HEK293 (cell line): ENCODE measurements around the gene KCTD2.

Experiments
- GLIS2 ChIP-seq: fragments of 450-650 bp; formaldehyde crosslinking; IDR thresholded peaks from 2 replicates; pipeline ENCODE4 v1.5.1; 2016; ENCODE audit warnings: missing biosample characterization, missing genetic modification characterization
- HOXA7 ChIP-seq: sonication (generic); formaldehyde crosslinking; IDR thresholded peaks from 2 replicates; pipeline ENCODE4 v1.8.1; 2022; ENCODE audit warnings: missing genetic modification reagents, borderline replicate concordance
- KLF16 ChIP-seq: fragments of 450-650 bp; formaldehyde crosslinking; IDR thresholded peaks from 2 replicates; pipeline ENCODE4 v1.5.1; 2017; ENCODE audit warnings: missing biosample characterization, missing genetic modification characterization
- KLF9 ChIP-seq: fragments of 450-650 bp; formaldehyde crosslinking; IDR thresholded peaks from 2 replicates; pipeline ENCODE4 v1.5.1; 2016; ENCODE audit warnings: missing biosample characterization, missing genetic modification characterization, low read depth
- ZBTB20 ChIP-seq: fragments of 450-650 bp; formaldehyde crosslinking; IDR thresholded peaks from 2 replicates; pipeline ENCODE4 v1.5.1; 2016; ENCODE audit warnings: missing biosample characterization, missing genetic modification characterization
- ZFHX2 ChIP-seq: fragments of 450-650 bp; formaldehyde crosslinking; conservative IDR thresholded peaks from 2 replicates; pipeline ENCODE4 v1.5.1; 2016; ENCODE audit warnings: missing biosample characterization, missing genetic modification characterization
- ZFP37 ChIP-seq: fragments of 450-650 bp; formaldehyde crosslinking; IDR thresholded peaks from 2 replicates; pipeline ENCODE4 v1.5.1; 2016; ENCODE audit warnings: missing biosample characterization, missing genetic modification characterization
- ZIC2 ChIP-seq: fragments of 450-650 bp; formaldehyde crosslinking; IDR thresholded peaks from 2 replicates; pipeline ENCODE4 v1.5.1; 2016; ENCODE audit warnings: missing biosample characterization, missing genetic modification characterization
- ZNF114 ChIP-seq: fragments of 450-650 bp; formaldehyde crosslinking; IDR thresholded peaks from 2 replicates; pipeline ENCODE4 v1.5.0; 2017; ENCODE audit warnings: missing biosample characterization, missing genetic modification characterization
- ZNF155 ChIP-seq: fragments of 450-650 bp; formaldehyde crosslinking; IDR thresholded peaks from 2 replicates; pipeline ENCODE4 v1.5.1; 2016; ENCODE audit warnings: missing biosample characterization, missing genetic modification characterization
- ZNF394 ChIP-seq: fragments of 450-650 bp; formaldehyde crosslinking; IDR thresholded peaks from 2 replicates; pipeline ENCODE4 v1.5.1; 2016; ENCODE audit warnings: missing biosample characterization, missing genetic modification characterization, mild to moderate bottlenecking, moderate library complexity, borderline replicate concordance
- ZNF433 ChIP-seq: fragments of 450-650 bp; formaldehyde crosslinking; IDR thresholded peaks from 2 replicates; pipeline ENCODE4 v1.5.1; 2016; ENCODE audit warnings: missing biosample characterization, missing genetic modification characterization, low read depth
- ZNF501 ChIP-seq: fragments of 450-650 bp; formaldehyde crosslinking; IDR thresholded peaks from 2 replicates; pipeline ENCODE4 v1.5.1; 2016; ENCODE audit warnings: missing biosample characterization, missing genetic modification characterization
- ZNF544 ChIP-seq: fragments of 450-650 bp; formaldehyde crosslinking; IDR thresholded peaks from 2 replicates; pipeline ENCODE4 v1.5.0; 2017; ENCODE audit warnings: missing biosample characterization, missing genetic modification characterization
- ZNF560 ChIP-seq: fragments of 450-650 bp; formaldehyde crosslinking; IDR thresholded peaks from 2 replicates; pipeline ENCODE4 v1.5.1; 2017; ENCODE audit warnings: missing biosample characterization, missing genetic modification characterization, borderline replicate concordance
- ZNF660 ChIP-seq: fragments of 450-650 bp; IDR thresholded peaks from 2 replicates; pipeline ENCODE4 v1.5.1; 2018; ENCODE audit warnings: missing biosample characterization, mild to moderate bottlenecking, missing genetic modification characterization
- TF ChIP-seq, protein P1 (sequence below): fragments of 450-650 bp; formaldehyde crosslinking; IDR thresholded peaks from 2 replicates; pipeline ENCODE4 v1.5.1; 2016; ENCODE audit warnings: missing biosample characterization, missing genetic modification characterization
- TF ChIP-seq, protein P2 (sequence below): fragments of 450-650 bp; formaldehyde crosslinking; IDR thresholded peaks from 2 replicates; pipeline ENCODE4 v1.5.1; 2017; ENCODE audit warnings: missing biosample characterization, missing genetic modification characterization
- TF ChIP-seq, protein P3 (sequence below): fragments of 450-650 bp; formaldehyde crosslinking; IDR thresholded peaks from 2 replicates; pipeline ENCODE4 v1.5.1; 2017; ENCODE audit warnings: missing biosample characterization, missing genetic modification characterization
- TF ChIP-seq, protein P4 (sequence below): fragments of 450-650 bp; formaldehyde crosslinking; conservative IDR thresholded peaks from 2 replicates; pipeline ENCODE4 v1.5.1; 2016; ENCODE audit warnings: low read depth, missing biosample characterization, missing genetic modification characterization
- TF ChIP-seq, protein P5 (sequence below): fragments of 450-650 bp; IDR thresholded peaks from 2 replicates; pipeline ENCODE4 v1.5.1; 2018; ENCODE audit warnings: missing biosample characterization, mild to moderate bottlenecking, missing genetic modification characterization
- TF ChIP-seq, protein P6 (sequence below): fragments of 450-650 bp; formaldehyde crosslinking; IDR thresholded peaks from 2 replicates; pipeline ENCODE4 v1.5.1; 2016; ENCODE audit warnings: missing biosample characterization, missing genetic modification characterization

Gene KCTD2

DNA sequence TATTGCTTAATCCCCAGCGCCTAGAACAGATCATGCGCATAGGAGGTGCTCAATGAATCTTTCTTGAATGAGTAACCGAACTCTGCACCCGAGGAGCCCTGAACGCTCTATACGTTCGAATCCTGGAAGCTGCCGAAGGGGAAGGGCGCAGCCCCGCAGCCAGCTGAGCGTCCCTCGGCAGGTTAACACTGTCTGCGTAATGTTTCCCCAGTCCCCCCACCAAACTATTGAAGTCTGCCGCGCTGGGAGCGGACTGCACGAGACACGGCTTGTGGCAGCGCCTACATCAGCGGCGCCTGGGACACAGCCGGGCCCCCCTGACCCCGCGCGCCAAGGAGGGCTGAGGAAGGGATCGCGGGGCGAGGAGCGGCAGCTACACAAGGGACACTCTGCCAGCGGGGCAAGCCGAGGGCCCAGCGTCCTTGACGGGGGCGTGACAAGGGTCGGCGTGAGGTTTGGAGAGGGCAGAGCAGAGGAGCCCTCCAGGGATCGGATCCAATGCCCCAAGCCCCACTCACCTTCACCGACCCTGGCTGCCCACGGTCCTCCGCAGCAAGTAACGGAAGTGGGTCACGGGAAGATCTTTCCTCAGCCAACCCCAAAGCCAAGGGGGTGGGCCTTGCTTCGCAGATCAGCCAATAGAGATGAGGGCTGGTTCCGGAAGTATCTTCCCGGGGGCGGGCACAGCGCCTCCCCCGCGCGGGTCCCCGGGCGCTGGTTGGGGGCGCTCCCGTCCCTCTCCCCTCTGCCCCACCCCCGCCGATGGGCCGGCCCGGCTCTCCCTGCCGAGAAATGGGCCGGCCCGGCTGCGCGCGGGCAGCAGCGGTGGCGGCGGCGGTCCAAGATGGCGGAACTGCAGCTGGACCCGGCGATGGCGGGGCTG lies at the start of gene KCTD2, which contains the start of gene ATP5PD (continued):
- TF ChIP-seq ZNF544 (tag by site-specific recombination) (no peak), ZNF394 (tag by site-specific recombination) (peak; percentile 29; the same call in 1 of the 2 replicates), KLF9 (peak; percentile 55; the same call in 1 of the 2 replicates), ZNF155 (no peak), GLIS2 (peak; percentile 80), ZNF501 (peak; percentile 93), ZIC2 (0 out of 2 replicates have a peak, but pooled peaks have one; percentile 23), ZFHX2 (peak; percentile 88), KLF16 (peak; percentile 50; the same call in 1 of the 2 replicates), HOXA7 (CRISPR knock-in tag) (no peak), ZNF560 (tag by site-specific recombination) (no peak), ZNF114 (tag by site-specific recombination) (no peak), ZFP37 (peak; percentile 48; the same call in 1 of the 2 replicates), ZBTB20 (tag by site-specific recombination) (peak; percentile 94), ZNF660 (peak; percentile 79), ZNF433 (tag by site-specific recombination) (no peak)
- TF ChIP-seq, protein P1, sequence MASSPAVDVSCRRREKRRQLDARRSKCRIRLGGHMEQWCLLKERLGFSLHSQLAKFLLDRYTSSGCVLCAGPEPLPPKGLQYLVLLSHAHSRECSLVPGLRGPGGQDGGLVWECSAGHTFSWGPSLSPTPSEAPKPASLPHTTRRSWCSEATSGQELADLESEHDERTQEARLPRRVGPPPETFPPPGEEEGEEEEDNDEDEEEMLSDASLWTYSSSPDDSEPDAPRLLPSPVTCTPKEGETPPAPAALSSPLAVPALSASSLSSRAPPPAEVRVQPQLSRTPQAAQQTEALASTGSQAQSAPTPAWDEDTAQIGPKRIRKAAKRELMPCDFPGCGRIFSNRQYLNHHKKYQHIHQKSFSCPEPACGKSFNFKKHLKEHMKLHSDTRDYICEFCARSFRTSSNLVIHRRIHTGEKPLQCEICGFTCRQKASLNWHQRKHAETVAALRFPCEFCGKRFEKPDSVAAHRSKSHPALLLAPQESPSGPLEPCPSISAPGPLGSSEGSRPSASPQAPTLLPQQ (tag by site-specific recombination), result 0 out of 2 replicates have a peak, but pooled peaks have one; percentile 51
- TF ChIP-seq, protein P2, sequence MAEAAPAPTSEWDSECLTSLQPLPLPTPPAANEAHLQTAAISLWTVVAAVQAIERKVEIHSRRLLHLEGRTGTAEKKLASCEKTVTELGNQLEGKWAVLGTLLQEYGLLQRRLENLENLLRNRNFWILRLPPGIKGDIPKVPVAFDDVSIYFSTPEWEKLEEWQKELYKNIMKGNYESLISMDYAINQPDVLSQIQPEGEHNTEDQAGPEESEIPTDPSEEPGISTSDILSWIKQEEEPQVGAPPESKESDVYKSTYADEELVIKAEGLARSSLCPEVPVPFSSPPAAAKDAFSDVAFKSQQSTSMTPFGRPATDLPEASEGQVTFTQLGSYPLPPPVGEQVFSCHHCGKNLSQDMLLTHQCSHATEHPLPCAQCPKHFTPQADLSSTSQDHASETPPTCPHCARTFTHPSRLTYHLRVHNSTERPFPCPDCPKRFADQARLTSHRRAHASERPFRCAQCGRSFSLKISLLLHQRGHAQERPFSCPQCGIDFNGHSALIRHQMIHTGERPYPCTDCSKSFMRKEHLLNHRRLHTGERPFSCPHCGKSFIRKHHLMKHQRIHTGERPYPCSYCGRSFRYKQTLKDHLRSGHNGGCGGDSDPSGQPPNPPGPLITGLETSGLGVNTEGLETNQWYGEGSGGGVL, result peak; percentile 21; the same call in 1 of the 2 replicates
- TF ChIP-seq, protein P3, sequence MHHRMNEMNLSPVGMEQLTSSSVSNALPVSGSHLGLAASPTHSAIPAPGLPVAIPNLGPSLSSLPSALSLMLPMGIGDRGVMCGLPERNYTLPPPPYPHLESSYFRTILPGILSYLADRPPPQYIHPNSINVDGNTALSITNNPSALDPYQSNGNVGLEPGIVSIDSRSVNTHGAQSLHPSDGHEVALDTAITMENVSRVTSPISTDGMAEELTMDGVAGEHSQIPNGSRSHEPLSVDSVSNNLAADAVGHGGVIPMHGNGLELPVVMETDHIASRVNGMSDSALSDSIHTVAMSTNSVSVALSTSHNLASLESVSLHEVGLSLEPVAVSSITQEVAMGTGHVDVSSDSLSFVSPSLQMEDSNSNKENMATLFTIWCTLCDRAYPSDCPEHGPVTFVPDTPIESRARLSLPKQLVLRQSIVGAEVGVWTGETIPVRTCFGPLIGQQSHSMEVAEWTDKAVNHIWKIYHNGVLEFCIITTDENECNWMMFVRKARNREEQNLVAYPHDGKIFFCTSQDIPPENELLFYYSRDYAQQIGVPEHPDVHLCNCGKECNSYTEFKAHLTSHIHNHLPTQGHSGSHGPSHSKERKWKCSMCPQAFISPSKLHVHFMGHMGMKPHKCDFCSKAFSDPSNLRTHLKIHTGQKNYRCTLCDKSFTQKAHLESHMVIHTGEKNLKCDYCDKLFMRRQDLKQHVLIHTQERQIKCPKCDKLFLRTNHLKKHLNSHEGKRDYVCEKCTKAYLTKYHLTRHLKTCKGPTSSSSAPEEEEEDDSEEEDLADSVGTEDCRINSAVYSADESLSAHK, result no peak
- TF ChIP-seq, protein P4, sequence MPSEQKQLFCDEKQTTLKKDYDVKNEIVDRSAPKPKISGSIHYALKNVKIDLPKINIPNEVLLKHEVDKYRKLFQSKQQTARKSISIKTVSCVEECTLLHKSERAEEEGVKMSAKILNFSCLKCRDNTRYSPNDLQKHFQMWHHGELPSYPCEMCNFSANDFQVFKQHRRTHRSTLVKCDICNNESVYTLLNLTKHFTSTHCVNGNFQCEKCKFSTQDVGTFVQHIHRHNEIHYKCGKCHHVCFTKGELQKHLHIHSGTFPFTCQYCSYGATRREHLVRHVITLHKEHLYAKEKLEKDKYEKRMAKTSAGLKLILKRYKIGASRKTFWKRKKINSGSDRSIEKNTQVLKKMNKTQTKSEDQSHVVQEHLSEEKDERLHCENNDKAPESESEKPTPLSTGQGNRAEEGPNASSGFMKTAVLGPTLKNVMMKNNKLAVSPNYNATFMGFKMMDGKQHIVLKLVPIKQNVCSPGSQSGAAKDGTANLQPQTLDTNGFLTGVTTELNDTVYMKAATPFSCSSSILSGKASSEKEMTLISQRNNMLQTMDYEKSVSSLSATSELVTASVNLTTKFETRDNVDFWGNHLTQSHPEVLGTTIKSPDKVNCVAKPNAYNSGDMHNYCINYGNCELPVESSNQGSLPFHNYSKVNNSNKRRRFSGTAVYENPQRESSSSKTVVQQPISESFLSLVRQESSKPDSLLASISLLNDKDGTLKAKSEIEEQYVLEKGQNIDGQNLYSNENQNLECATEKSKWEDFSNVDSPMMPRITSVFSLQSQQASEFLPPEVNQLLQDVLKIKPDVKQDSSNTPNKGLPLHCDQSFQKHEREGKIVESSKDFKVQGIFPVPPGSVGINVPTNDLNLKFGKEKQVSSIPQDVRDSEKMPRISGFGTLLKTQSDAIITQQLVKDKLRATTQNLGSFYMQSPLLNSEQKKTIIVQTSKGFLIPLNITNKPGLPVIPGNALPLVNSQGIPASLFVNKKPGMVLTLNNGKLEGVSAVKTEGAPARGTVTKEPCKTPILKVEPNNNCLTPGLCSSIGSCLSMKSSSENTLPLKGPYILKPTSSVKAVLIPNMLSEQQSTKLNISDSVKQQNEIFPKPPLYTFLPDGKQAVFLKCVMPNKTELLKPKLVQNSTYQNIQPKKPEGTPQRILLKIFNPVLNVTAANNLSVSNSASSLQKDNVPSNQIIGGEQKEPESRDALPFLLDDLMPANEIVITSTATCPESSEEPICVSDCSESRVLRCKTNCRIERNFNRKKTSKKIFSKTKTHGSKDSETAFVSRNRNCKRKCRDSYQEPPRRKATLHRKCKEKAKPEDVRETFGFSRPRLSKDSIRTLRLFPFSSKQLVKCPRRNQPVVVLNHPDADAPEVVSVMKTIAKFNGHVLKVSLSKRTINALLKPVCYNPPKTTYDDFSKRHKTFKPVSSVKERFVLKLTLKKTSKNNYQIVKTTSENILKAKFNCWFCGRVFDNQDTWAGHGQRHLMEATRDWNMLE (tag by site-specific recombination), result 0 out of 2 replicates have a peak, but pooled peaks have one; percentile 35
- TF ChIP-seq, protein P5, sequence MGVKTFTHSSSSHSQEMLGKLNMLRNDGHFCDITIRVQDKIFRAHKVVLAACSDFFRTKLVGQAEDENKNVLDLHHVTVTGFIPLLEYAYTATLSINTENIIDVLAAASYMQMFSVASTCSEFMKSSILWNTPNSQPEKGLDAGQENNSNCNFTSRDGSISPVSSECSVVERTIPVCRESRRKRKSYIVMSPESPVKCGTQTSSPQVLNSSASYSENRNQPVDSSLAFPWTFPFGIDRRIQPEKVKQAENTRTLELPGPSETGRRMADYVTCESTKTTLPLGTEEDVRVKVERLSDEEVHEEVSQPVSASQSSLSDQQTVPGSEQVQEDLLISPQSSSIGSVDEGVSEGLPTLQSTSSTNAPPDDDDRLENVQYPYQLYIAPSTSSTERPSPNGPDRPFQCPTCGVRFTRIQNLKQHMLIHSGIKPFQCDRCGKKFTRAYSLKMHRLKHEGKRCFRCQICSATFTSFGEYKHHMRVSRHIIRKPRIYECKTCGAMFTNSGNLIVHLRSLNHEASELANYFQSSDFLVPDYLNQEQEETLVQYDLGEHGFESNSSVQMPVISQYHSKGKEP (tag by site-specific recombination), result 0 out of 2 replicates have a peak, but pooled peaks have one; percentile 66
- TF ChIP-seq, protein P6, sequence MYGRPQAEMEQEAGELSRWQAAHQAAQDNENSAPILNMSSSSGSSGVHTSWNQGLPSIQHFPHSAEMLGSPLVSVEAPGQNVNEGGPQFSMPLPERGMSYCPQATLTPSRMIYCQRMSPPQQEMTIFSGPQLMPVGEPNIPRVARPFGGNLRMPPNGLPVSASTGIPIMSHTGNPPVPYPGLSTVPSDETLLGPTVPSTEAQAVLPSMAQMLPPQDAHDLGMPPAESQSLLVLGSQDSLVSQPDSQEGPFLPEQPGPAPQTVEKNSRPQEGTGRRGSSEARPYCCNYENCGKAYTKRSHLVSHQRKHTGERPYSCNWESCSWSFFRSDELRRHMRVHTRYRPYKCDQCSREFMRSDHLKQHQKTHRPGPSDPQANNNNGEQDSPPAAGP, result peak; percentile 52
